Epithelial cell of prostate (primary cell): ENCODE measurements around the gene NTN5.
A peak's percentile ranks its signal among the peaks of the same experiment; 100 is the strongest.
"Not testable (repeated sequence)": the region's sequence is repeated elsewhere in the genome, so short reads cannot be mapped to it uniquely, and the experiment has no call there.

Experiments
- DNase-seq: peaks from one replicate; pipeline ENCODE4 v3.0.0-alpha.2; 2011; ENCODE audit warnings: low read depth, low spot score
- H3K27ac ChIP-seq: fragments of 450-650 bp; 2 replicates; pipeline ENCODE4 v1.5.1; 2017; ENCODE audit warnings: mild to moderate bottlenecking

NTN5 gene

DNA sequence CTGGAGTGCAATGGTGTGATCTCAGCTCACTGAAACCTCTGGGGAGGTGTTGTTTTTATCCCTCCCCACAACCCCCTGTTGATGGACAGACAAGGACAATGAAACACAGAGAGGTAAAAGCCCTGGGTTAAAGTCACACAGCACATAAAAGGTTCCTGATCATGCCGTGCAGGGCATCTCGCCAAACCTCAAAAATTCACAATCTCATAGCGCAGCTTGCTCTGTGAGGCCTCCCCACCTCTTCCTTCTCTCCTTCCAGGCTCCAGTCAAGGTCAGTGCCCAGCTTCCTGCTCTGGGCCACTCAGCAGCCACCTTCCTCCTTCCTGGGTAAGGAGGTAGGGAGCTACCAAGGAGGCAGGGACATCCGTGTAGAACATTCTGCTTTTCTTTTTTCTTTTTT, 25.2 kb upstream of the NTN5 start:
- no peak for DNase-seq
- H3K27ac ChIP-seq, result peak overlapping the region; percentile 18

GRCh38 chr19:48696353-48697010, 23.7 kb upstream of the NTN5 start:
- peak overlapping the region; percentile 43 for H3K27ac ChIP-seq
- DNase-seq, result no peak

- H3K27ac ChIP-seq, result peak within 1 kb of the TSS; percentile 43
- DNase-seq, result no peak
Measured at GRCh38 chr19:48695743-48696352, 23.0 kb upstream of the NTN5 start, which contains the start of gene FUT2. TSS of gene FUT2 (plus strand) at chr19:48695971. CDS start at chr19:48702957, 6,986 bp downstream.

GRCh38 chr19:48693629-48694028, 20.8 kb upstream of the NTN5 start:
- not testable (repeated sequence) for DNase-seq, H3K27ac ChIP-seq

- no peak for DNase-seq
- no peak overlapping the region for H3K27ac ChIP-seq
Measured at GRCh38 chr19:48689449-48689848, 16.6 kb upstream of the NTN5 start.

DNA sequence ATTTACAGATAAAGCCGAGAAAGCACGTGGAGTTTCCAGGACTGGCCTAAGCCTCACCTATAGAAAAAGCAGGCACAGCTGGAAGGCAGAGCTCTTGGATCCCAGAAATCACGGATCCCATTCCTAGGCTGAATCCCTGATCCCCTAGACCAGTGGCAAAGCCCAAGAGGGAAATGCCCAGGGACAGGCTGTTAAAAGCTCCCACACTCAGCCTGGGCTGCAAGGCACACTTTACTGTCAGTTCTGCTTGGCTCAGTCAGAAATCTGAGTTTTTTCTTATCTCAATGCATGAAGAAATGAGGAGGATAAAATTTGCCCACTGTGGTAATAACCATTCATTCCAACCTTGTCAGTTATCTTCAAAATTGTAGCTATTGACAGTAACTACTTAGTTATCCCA, 15.0 kb upstream of the NTN5 start:
- DNase-seq, result no peak
- H3K27ac ChIP-seq, result no peak overlapping the region

DNA sequence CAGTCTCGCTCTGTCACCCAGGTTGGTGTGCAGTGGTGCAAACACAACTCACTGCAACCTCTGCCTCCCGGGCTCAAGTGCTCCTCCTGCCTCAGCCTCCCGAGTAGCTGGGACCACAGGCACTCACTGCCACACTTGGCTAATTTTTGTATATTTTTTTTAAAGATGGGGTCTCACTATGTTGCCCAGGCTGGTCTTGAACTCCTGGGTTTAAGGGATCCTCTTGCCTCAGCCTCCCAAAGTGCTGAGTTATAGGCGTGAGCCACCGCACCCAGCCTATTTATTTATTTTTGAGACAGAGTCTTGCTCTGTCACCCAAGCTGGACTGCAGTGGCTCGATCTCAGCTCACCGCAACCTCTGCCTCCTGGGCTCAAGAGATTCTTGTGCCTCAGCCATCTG, 13.8 kb upstream of the NTN5 start:
- not testable (repeated sequence) for H3K27ac ChIP-seq, DNase-seq

- DNase-seq, result no peak
- H3K27ac ChIP-seq, result no peak overlapping the region
Measured at GRCh38 chr19:48686088-48686487, 13.3 kb upstream of the NTN5 start.

DNA sequence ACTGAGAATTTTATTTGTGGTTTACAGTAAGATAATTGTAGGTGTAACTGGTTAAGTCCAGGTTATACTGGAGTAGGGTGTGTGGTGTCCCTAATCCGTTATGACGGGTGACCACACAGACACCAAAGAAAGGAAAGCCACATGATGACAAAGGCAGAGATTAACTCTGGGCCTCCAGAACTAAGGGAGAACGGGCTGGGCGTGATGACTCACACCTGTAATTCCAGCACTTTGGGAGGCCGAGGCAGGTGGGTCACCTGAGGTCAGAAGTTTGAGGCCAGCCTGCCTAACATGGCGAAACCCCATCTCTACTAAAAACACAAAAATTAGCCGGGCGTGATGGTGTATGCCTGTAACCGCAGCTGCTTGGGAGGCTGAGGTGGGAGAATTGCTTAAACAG, 12.8 kb upstream of the NTN5 start:
- H3K27ac ChIP-seq, result no peak overlapping the region
- DNase-seq, result no peak

- H3K27ac ChIP-seq, result no peak overlapping the region
- no peak for DNase-seq
Measured at GRCh38 chr19:48683349-48683748, 10.5 kb upstream of the NTN5 start.

- no peak overlapping the region for H3K27ac ChIP-seq
- no peak for DNase-seq
Measured at GRCh38 chr19:48681127-48681470, 8.3 kb upstream of the NTN5 start.

GRCh38 chr19:48680436-48681126, 7.8 kb upstream of the NTN5 start:
- no peak overlapping the region for H3K27ac ChIP-seq

GRCh38 chr19:48680006-48680405, 7.2 kb upstream of the NTN5 start:
- not testable (repeated sequence) for H3K27ac ChIP-seq, DNase-seq

More at GRCh38 chr19:48680436-48681126, 7.8 kb upstream of the NTN5 start:
- no peak for DNase-seq

- no peak overlapping the region for H3K27ac ChIP-seq
- no peak for DNase-seq
Measured at GRCh38 chr19:48678201-48678600, 5.4 kb upstream of the NTN5 start.

DNA sequence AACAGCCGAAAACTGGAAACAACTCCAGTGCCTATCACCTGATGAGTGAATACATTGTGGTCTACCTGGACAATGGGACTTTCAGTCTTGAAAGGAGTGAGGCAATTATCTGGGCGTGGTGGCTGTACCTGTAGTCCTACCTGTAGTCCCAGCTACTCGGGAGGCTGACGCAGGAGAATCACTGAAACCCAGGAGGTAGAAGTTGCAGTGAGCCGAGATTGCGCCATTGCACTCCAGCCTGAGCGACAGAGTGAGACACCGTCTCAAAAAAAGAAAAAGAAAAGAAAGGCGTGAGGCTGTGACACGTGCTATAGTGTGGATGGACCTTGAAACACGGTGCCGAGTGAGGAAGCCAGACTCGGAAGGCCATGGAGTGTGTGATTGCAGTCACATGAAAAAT, 4.1 kb upstream of the NTN5 start:
- DNase-seq, result peak; percentile 55
- H3K27ac ChIP-seq, result no peak overlapping the region

DNA sequence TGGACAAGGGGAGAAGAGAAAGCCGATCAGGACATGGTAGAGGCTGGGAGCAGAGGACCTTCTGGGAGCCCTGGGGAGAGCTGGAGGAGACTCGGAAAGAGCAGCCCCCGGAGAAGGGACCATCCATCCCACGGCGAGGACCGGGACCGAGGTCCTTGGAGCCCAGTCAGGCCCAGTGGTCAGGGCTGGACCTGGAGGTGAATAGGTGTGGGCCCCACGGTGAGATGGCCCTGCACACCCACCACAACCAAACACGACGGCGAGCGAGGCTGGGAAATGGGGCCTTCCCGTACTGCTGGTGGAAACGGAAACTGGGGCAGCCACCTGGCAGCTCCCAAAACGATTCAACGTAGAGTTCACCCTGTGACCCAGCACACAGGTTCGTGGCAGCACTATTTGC, 3.7 kb upstream of the NTN5 start:
- no peak overlapping the region for H3K27ac ChIP-seq
- DNase-seq, result no peak

DNA sequence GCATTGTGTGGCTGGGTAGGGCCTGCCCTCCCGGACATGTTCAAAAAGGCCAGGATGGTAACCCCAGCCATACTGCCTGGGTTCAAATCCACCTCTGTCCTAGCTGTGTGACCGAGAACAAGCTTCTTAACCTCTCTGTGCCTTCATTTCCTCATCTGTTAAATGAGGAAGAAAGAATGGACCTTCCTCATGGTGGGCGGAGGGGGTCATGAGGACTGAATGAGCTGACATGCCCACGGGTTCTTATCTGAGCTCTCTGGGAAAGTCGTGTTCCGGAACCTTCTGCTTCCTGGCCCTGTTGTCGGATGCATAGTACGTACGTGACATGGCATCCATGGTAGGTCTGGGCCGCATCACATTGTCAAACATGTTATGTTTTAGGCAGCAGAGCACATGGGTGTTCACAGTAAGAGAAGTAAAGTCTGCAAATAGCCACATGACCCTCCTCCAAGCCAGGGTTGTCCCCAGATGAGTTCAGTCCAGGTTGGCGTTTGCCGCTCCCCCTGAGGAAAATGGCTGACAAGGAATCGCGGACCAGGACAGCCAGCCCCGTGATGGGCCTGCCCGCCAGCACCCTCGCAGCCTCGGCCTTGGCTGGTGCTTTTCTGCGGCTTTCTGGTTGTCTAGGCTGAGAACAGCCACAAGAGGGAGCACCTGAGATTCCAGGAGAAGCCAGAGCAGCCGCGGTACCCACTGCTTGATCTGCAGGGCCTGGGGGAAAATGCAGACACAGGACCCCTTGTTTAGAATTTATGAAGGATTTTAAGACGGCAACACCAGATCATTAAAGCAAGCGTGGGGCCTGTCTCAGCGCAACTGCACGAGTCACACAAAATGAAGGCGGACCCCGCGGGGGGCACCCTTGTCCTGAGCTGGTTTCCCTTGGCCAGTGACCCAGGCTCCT, 2.4 kb upstream of the NTN5 start:
- DNase-seq, result no peak
- H3K27ac ChIP-seq, result no peak overlapping the region

- H3K27ac ChIP-seq, result no peak overlapping the region
- no peak for DNase-seq
Measured at GRCh38 chr19:48674216-48674809, 1.5 kb upstream of the NTN5 start.

DNA sequence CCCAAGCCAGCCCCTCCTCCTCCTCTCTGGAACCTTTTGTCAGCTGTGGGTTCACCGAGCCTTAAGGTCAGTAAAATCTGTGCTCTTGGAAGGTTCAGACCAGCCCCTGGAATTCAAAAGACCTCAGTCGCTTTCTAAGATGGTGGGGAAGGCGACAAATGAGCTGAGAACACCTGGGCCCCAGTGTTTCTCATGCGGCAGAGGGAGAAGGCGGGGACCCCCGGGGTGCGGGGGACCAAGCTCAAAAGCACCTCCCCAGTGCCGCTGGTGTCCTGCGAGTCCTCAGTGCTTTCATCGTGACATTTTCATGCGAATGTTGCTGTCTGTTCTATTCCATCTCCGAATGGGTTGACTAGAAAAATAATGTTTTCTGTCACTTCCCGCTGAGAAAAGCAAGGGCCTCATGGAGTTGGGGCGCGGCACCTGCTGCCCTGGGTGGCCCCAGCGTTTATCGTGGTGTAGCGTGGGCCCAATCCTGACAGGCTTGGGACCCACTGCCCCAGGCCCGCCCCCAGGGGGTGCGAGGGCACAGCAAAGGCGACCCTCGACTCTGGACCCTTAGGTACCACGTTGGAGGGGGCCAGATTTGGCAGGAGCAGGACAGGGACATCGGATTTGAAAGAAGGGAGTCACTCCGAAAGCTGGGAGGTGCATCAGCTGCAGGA, 751 bp upstream of the NTN5 start:
- DNase-seq, result no peak
- no peak overlapping the region for H3K27ac ChIP-seq
